ENCODE measurements around the gene SRGN.

Gene SRGN

DNA sequence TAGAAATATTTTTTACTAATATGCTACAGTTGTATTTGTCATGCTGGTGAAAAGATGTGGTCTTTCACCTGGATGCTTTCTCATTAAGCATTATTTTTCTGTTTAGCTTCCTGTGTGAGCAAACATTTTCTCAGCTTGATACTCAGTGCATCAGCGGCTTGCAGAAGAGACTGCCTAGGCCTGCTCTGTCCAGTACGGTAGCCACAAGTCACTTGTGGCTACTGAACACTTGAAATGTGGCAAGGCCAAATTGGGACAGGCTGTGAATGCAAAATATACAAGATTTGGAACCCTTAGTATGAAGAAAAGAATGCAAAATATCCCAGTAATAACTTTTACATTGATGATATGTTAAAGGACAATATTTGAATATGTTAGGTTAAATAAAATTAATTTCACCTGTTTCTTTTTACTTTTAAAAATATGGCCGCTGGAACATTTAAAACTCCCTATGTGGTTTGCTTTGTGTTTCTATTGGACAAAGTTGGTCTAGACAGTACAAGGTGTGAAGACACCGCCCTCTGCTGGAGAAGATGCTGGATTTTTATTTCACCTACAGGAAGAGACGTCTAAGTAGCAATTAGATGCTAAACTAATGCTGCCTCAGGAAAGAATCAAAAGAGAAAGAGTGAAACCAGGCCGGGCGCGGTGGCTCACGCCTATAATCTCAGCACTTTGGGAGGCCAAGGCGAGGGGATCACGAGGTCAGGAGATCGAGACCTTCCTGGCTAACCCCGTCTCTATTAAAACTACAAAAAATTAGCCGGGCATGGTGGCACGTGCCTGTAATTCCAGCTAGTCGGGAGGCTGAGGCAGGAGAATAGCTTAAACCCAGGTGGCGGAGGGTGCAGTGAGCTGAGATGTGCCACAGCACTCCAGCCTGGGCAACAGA, 5.3 kb downstream of the SRGN start:
- H3K27ac ChIP-seq = no peak overlapping the region
- TF ChIP-seq, protein P1, sequence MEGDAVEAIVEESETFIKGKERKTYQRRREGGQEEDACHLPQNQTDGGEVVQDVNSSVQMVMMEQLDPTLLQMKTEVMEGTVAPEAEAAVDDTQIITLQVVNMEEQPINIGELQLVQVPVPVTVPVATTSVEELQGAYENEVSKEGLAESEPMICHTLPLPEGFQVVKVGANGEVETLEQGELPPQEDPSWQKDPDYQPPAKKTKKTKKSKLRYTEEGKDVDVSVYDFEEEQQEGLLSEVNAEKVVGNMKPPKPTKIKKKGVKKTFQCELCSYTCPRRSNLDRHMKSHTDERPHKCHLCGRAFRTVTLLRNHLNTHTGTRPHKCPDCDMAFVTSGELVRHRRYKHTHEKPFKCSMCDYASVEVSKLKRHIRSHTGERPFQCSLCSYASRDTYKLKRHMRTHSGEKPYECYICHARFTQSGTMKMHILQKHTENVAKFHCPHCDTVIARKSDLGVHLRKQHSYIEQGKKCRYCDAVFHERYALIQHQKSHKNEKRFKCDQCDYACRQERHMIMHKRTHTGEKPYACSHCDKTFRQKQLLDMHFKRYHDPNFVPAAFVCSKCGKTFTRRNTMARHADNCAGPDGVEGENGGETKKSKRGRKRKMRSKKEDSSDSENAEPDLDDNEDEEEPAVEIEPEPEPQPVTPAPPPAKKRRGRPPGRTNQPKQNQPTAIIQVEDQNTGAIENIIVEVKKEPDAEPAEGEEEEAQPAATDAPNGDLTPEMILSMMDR (conservative IDR thresholded peaks at IDR 0.05) = peak; percentile 83

DNA sequence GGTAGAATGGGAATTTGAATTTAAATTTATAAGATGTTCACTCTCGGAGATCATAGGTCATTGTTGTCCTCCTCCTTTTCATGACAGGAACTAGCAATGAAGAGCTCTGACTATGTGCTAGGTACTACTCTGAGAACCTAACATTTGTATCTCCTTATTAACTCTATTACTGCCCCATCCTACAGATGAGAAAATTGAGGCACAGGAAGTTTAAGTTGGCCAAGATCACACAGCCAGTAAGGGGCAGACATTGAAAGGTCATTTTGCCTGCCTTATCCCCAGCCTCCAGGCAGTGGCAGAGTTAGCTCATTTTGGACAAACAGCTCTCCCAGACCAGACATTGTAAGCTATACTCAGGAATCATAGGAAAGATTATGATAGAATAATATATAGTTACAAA, 6.0 kb downstream of the SRGN start:
- TF ChIP-seq, protein P1 (conservative IDR thresholded peaks at IDR 0.05) = no peak
- H3K27ac ChIP-seq = no peak overlapping the region

DNA sequence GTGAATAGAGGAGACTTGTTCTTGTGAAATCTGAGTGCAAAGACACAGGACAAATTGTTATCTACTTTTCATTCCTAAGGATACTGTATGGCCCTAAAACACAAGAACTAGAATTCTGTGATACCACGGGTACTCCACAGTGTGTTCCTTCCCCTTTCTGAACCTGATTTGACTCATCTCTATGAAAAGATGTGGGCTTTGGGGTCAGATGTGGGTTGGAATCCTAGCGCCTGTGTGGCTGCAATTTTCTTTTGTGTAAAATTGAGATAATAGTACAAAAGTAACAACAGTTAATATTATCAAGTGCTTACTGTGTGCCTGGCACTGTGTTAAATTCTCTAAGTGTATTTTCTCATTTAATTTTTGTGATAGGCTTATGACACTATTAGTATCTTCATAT, 8.1 kb downstream of the SRGN start:
- H3K27ac ChIP-seq = no peak overlapping the region
- TF ChIP-seq, protein P1 (conservative IDR thresholded peaks at IDR 0.05) = no peak

DNA sequence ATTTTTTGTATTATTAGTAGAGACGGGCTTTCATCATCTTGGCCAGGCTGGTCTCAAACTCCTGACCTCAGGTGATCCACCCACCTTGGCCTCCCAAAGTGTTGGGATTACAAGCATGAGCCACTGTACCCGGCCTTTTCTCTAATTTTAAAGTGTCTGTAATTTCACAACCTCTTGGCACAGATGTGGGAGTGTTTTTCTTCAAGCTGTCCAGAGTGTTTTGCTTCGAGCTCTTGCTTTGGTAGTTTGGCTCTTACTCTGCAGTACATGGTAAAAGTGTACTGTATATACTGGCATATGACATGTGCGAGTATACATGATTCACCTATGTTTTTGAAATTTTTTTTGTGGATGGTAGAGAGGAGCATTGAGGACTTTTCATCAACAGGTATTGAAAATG, 9.8 kb downstream of the SRGN start:
- H3K27ac ChIP-seq = no peak overlapping the region
- TF ChIP-seq, protein P1 (conservative IDR thresholded peaks at IDR 0.05) = no peak

DNA sequence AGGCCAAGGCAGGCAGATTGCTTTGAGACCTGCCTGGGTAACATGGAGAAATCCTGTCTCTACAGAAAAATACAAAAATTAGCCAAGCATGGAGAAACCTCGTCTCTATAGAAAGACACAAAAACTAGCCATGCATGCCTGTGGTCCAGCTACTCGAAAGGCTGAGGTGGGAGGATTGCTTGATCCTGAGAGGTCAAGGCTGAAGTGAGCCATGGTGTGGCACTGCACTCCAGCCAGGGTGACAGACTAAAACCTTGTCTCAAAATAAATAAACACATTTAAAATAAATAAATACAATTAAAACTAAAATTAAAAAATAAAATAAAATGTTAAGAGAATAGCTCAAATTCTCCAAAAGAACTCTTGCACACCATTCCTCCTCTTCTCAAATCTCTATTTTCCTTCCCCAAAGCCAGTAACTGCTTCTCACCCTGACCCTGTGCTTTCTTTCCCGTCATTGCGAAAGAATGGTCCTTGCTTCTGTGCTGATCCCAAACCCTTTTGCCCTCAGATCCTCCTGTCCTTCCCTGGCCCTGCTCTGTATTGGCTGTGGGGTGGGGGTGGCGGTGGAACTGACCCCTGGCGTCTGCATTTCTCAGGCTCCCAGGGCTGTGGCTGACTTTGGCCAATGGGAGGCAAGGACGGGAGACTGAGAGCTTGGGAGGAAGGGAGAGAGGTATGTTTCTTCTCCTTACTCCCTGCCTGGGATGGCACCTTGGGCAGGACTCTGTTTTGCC, 12.4 kb downstream of the SRGN start:
- TF ChIP-seq, protein P1 (conservative IDR thresholded peaks at IDR 0.05) = no peak
- H3K27ac ChIP-seq = no peak overlapping the region

DNA sequence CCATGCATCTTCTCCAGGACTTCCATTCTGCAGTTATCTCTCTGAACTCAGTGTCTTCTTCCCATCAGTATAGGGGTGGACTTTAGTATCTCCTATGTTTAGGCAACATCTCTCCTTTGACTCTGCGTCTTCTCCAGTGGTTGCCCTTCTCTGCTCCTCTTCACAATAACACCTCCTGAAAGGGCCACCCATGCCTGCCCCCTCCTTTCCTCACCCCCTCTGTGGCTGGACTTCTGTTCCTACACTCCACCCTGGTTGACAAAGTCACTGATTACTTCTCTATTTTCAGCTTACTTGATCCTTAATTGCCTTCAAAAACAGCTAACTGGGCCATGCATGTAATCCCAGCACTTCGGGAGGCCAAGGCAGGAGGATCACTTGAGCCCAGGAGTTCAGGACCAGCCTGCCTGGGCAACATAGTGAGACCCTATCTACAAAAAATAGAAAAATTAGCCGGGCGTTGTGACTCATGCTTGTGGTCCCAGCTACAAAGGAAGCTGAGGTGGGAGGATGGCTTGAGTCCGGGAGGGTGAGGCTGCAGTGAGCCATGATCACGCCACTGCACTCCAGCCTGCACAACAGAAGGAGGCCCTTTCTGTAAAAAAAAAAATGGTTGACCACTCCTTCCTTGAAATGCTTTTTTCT, 13.7 kb downstream of the SRGN start:
- H3K27ac ChIP-seq = no peak overlapping the region
- TF ChIP-seq, protein P1 (conservative IDR thresholded peaks at IDR 0.05) = no peak

DNA sequence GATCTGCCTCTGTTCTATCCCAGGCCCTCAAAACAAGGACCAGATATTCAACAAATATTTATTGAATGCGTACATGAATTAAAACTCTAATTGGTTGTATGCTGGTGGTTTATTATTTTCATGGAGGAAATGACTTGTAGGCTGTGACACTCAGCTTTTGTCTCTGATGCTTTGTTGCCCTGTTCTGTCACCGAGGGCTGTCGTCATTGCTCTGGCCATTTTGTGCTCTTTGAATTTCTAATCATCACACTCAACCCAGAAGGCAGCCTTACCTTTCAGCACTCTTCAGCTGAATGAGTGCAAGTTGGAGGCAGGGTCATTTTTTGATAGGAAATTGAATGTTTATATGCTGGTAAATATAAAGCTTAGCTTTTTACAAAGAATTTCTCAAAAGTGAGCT, 14.5 kb downstream of the SRGN start:
- no peak overlapping the region for H3K27ac ChIP-seq
- TF ChIP-seq, protein P1 (conservative IDR thresholded peaks at IDR 0.05) = no peak
